GM18951 (cell line): ENCODE results near the gene ARMH3.

Source experiments
- POLR2A ChIP-seq: IDR thresholded peaks from 4 replicates; pipeline ENCODE4 v1.6.1; 2011; ENCODE audit warnings: mild to moderate bottlenecking; ENCODE audit not compliant: insufficient read length, insufficient read depth; ENCODE audit errors: extremely low read depth
- in situ Hi-C: fragments of 300-500 bp; cut with MboI; formaldehyde crosslinking; loops from one replicate; pipeline ENCODE4 v1.12.0; 2022; ENCODE audit warnings: low sequenced_read_pairs, mixed read lengths, inconsistent platforms; ENCODE audit not compliant: unreplicated experiment

ARMH3 gene

DNA sequence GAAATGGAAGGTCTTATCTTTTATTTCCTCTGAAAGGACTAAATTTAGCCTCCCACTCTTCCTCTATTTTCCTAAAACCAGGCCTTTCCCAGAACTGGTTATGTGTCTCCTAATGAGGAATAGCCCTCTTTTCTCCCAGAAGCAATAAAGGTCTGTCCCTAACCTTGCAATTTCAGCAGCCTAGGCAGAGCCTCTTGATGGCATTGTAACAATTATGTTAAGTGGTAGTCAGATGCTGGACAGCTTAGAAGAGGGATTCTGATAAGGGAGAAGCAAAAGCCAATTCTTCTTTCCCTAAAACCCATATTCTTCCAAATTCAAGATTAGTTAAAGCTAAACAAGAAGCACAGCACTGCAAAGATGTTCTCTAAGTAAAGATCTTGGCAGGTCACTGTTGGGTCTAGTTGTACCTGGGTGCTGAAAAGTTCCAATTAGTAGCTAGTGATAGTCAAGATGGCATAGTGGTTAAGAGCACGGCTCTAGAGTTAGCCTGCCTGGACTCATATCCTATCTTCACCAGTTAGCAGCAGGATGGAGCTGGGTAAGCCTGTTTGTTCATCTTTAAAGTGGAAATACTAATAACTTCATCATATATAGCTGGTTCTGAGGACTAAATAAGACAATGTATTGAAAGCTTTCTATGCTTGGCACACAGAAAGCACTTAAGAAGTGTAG, 198.0 kb downstream of the ARMH3 start:
- in situ Hi-C loops = no loop called here
- no peak for TF ChIP-seq POLR2A

DNA sequence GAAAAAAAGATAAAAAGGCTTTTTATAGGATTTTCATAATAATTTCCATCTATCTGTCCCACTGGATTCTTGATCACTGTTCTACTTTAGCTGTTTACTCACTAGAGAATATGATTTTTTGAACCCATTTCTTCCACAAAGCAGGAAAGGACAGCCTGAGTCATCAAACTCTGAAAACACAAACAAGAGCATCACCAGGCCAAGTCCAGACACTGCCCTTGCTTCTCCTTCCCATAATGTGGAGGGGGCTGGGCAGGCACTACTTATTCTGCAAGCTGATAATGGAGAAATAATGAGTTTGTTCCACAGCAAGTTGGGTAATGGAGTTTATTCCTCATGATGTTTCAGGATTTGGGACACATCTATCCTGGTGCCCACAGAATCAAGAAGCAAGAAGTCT, 199.3 kb downstream of the ARMH3 start:
- TF ChIP-seq POLR2A = no peak
- in situ Hi-C loops = no loop called here

- no peak for TF ChIP-seq POLR2A
- in situ Hi-C loops = no loop called here
These were observed 204.4 kb downstream of the ARMH3 start for GRCh38 chr10:101851411-101852116.

- in situ Hi-C loops = no loop called here
These were observed 205.2 kb downstream of the ARMH3 start for GRCh38 chr10:101850749-101851148.

DNA sequence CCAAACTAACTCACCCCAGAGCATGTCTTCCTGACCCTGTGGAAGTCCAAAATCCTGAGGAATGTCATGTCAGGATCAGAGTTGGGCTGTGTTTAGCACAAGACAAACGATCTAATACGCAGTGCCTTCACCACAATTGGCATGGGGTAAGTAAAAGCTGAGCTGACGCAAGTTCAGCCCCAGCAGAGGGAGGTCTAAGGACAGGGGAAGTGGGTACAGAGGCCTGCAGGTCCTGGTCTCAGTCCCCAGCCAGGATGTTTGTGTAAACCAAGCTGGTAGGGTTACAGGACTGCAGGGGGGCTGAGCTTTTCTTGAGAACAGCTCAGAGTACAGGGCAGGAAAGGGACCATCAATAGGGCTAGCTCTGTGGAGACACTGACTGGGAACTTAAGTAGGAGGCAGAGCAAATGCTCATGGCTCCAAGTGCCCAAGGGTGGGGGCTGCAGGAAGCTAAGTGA, 207.1 kb downstream of the ARMH3 start:
- no peak for TF ChIP-seq POLR2A
- in situ Hi-C loops = no loop called here

More at GRCh38 chr10:101850749-101851148, 205.2 kb downstream of the ARMH3 start:
- no peak for TF ChIP-seq POLR2A

- TF ChIP-seq POLR2A = no peak
- in situ Hi-C loops = no loop called here
These were observed 207.6 kb downstream of the ARMH3 start for GRCh38 chr10:101848408-101848807.

GRCh38 chr10:101845893-101846292, 210.1 kb downstream of the ARMH3 start:
- TF ChIP-seq POLR2A = no peak
- in situ Hi-C loops = no loop called here

DNA sequence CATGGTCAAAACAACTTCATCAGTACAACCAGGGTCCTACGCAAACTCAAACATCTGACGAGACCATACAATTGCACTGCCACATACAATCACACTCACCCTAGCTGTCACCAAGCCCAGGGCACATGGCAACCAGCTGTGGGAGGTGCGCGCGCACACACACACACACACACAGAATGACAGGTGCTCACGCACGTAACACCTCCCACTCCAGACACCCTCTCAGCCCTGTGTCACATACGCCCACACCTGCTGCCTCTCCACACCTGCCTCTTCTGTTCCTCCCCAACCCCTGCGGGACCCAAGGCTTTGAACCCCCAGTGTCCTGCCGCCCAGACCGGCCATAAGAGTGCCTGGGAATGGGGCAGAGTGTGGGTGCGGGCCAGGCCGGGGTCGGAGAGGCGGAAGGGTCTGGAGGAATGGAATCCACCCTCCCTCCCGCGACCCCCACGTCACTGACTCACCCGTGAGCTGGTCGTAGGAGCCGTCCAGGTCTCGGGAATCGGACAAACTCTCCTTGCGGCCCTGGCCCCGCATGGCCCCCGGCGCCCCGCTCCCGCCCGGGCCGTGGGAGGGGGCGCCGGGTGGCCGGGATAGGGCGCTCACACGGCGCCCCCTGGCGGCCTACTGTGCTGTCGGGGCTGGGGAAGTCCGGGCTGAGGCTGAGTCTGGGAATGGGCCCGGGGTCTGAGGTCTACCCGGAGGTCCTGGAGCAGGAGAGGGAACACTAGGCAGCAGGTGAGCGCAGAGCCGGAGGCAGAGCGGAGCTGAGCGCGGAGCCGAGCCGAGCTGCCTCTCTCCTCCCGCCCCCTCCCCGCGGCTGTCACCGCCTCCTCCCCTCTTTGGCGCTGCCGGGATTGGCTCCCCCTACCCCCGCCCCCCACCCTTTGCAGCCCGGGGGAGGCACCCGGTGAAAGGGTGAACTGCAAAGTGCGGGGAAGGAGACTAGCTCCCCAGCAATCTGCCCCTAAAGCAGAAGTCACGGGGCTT, 212.6 kb downstream of the ARMH3 start, which contains the start of gene KCNIP2:
Gene KCNIP2, minus strand, starts transcription at position 769 of the 990 bp plus-strand sequence. Its CDS starts 232 bp downstream, at position 537.
- no peak for TF ChIP-seq POLR2A
- in situ Hi-C loops = no loop called here

GRCh38 chr10:101841826-101842225, 214.1 kb downstream of the ARMH3 start:
- no peak for TF ChIP-seq POLR2A
- in situ Hi-C loops = no loop called here

DNA sequence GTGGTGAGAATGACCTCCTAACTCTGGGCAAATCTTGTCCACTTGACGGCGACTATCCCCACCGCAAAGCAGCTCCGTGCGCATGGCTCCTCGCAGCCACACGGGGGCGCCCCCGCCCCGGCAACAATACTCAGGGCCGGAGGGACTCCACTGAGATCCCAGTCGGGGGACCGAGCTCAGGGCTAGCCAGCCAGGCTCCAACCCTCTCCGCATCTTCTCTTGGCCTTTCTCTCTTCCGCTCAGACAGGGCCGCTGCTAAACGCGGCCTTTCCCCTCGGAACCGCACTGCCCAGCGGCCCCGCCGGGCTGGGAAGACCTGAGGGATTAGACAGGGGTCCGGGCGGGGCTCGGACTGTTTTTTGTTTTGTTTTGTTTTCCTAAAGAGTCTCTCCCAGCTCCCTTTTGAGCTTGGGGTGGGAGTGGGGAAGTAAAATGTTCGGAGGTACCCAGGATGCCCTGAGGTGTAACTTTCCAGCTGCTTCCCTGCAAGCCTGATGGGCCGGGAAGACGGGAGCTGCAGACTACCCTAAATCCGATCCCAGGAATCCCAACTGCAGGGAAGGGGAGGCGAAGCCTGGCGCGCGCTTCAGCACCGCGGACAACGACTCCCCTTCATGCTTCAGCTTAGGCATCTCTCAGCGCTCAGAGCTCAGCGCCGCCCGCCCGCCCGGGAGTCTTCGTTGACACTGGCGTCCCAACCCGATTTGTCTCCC, 215.1 kb downstream of the ARMH3 start:
- no peak for TF ChIP-seq POLR2A
- in situ Hi-C loops = no loop called here

DNA sequence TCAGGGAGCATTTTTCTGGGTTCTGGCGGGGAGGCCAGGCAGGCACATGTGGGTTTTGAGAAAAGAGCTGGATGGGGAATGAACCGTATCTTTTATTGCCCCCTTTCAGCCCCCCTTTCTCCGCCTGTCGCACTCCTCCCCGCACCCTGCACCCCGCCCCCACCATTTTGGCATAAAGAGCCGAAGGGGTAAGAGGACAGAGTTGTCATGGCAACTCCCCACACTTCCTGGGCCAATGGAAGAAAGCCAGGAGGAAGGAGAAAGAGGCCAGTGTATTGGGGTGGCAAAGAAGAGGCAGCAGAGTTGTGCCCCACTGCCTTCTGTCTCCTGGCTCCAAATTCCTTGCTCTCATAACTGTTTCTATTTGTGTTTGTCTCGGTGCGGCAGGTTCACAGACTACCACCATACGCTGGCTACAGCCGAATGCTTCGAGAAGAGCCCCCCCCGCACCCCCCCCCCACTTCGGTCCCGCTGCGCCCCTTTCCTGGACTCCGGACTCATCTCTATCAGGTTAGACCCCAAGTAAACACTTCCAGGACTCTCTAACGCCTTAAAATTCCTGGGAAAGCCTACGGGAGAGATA, 215.8 kb downstream of the ARMH3 start:
- no peak for TF ChIP-seq POLR2A
- in situ Hi-C loops = no loop called here

GRCh38 chr10:101839416-101840063, 216.4 kb downstream of the ARMH3 start:
- in situ Hi-C loops = no loop called here
- TF ChIP-seq POLR2A = no peak

- TF ChIP-seq POLR2A = no peak
- in situ Hi-C loops = no loop called here
These were observed 217.0 kb downstream of the ARMH3 start for GRCh38 chr10:101839002-101839401.
